GM10248 (cell line): ENCODE results near the gene MLLT11.

Source experiments
- CTCF ChIA-PET: fragments of 300-600 bp; sonication (Branson Sonifier 250); formaldehyde crosslinking; extraction: SDS; loops from one replicate; lab custom pipeline; 2021; ENCODE audit warnings: antibody characterized with exemption; lab: Yijun Ruan, JAX
- POLR2A ChIA-PET: fragments of 350-650 bp; sonication (Branson Sonifier 250); formaldehyde crosslinking; extraction: SDS; loops from one replicate; lab custom pipeline; 2020; ENCODE audit warnings: antibody characterized with exemption; lab: Yijun Ruan, JAX
- DNase-seq: peaks from one replicate; pipeline ENCODE4 v3.0.0; 2012; ENCODE audit errors: extremely low spot score
- CTCF ChIP-seq: IDR thresholded peaks from 2 replicates; pipeline ENCODE4 v1.5.1; 2012; ENCODE audit warnings: mild to moderate bottlenecking, low read depth; ENCODE audit errors: extremely low read depth, missing control alignments, control extremely low read depth

The MLLT11 gene

GRCh38 chr1:151043163-151043562 is 17.0 kb upstream of the MLLT11 start:
- POLR2A ChIA-PET: interaction anchor here (0.7 to 1.6 kb wide), 3 partner anchors 10 to 102 kb away, joined by 3 to 5 read pairs (median 4); partner anchors contain the start of gene CDC42SE1
- TF ChIP-seq CTCF: no peak

GRCh38 chr1:151047591-151047924 is 12.6 kb upstream of the MLLT11 start, which contains the start of gene C1orf56:
TSS of gene C1orf56 (plus strand) at chr1:151047751. CDS start at chr1:151047848, 97 bp downstream.
- POLR2A ChIA-PET: interaction anchor here (1.1 to 1.6 kb wide), 2 partner anchors 10 to 11 kb away, joined by 3 to 4 read pairs; no protein-coding TSS in a partner anchor
- CTCF ChIA-PET: interaction anchor here (0.7 to 6.8 kb wide), 13 partner anchors 12 to 283 kb away, joined by 3 to 69 read pairs (median 3); partner anchors contain the start of genes CDC42SE1, GABPB2, MINDY1 and MLLT11
- DNase-seq: peak; percentile 87
- TF ChIP-seq CTCF: no peak

More at GRCh38 chr1:151043163-151043562, 17.0 kb upstream of the MLLT11 start:
- DNase-seq: no peak
- CTCF ChIA-PET: interaction anchor here (0.8 to 2.1 kb wide), 9 partner anchors 10 to 57 kb away, joined by 3 to 12 read pairs (median 4); partner anchors contain the start of gene CDC42SE1

DNA sequence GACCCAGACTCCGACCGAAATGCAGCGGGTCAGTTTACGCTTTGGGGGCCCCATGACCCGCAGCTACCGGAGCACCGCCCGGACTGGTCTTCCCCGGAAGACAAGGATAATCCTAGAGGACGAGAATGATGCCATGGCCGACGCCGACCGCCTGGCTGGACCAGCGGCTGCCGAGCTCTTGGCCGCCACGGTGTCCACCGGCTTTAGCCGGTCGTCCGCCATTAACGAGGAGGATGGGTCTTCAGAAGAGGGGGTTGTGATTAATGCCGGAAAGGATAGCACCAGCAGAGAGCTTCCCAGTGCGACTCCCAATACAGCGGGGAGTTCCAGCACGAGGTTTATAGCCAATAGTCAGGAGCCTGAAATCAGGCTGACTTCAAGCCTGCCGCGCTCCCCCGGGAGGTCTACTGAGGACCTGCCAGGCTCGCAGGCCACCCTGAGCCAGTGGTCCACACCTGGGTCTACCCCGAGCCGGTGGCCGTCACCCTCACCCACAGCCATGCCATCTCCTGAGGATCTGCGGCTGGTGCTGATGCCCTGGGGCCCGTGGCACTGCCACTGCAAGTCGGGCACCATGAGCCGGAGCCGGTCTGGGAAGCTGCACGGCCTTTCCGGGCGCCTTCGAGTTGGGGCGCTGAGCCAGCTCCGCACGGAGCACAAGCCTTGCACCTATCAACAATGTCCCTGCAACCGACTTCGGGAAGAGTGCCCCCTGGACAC is 12.1 kb upstream of the MLLT11 start:
- ChIA-PET POLR2A (interaction anchor here (0.6 to 1.6 kb wide), 3 partner anchors 9 to 11 kb away, joined by 3 to 4 read pairs (median 3); no protein-coding TSS in a partner anchor), CTCF (interaction anchor here (0.7 to 6.8 kb wide), 12 partner anchors 11 to 52 kb away, joined by 3 to 69 read pairs (median 3); partner anchors contain the start of genes CDC42SE1, GABPB2, MINDY1 and MLLT11)
- peak; percentile 78 for DNase-seq
- peak; percentile 49 for TF ChIP-seq CTCF

DNA sequence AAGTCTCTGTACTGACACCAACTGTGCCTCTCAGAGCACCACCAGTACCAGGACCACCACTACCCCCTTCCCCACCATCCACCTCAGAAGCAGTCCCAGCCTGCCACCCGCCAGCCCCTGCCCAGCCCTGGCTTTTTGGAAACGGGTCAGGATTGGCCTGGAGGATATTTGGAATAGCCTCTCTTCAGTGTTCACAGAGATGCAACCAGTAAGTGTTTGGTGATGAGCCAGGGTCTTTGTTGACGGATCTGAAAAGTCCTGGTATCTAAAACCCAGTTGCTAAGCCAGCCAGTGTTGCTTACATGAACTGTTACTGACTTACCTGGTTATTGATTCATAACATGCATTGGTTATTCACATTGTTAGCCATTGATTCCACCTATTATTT is 11.6 kb upstream of the MLLT11 start:
- no peak for DNase-seq
- TF ChIP-seq CTCF: no peak
- POLR2A ChIA-PET: interaction anchor here (0.6 kb wide), 1 partner anchor 9 kb away, joined by 3 read pairs; no protein-coding TSS in a partner anchor
- CTCF ChIA-PET: interaction anchor here (0.9 to 6.8 kb wide), 5 partner anchors 10 to 42 kb away, joined by 3 to 69 read pairs (median 5); partner anchors contain the start of genes CDC42SE1, GABPB2, MINDY1 and MLLT11

- no peak for TF ChIP-seq CTCF
- ChIA-PET POLR2A (interaction anchor here (0.8 to 1.3 kb wide), 2 partner anchors 9 to 13 kb away, joined by 6 to 10 read pairs; no protein-coding TSS in a partner anchor), CTCF (interaction anchor here (0.7 to 6.8 kb wide), 5 partner anchors 10 to 25 kb away, joined by 3 to 69 read pairs (median 4); partner anchors contain the start of genes CDC42SE1, GABPB2 and MLLT11)
- DNase-seq: no peak
Observed at GRCh38 chr1:151049458-151049857, 10.7 kb upstream of the MLLT11 start.
